Esophagus squamous epithelium (tissue), 5 donors: Measurements from ENCODE around the gene THBS1. TPM values are rescaled to one million over a fixed set of nuclear protein-coding genes. Genes with fewer than 3 reads are reported as not detected.

Experiments used
- DNase-seq: peaks from one replicate; lab custom pipeline; 2025; lab: John Stamatoyannopoulos, UW
- H3K27ac ChIP-seq, 4 donors: fragments of 200-600 bp; sonication (generic); one replicate each; pipeline ENCODE4 v1.5.1; 2016 to 2019; ENCODE audit warnings: mild to moderate bottlenecking in 1 of 4
- H3K27me3 ChIP-seq, 4 donors: fragments of 200-600 bp; sonication (generic); 1 replicate in 3 of 4; 2 replicates in 1 of 4; pipeline versions ENCODE4 v1.5.1 to v1.6.0; 2017 to 2021; ENCODE audit warnings: antibody characterized with exemption in 1 of 4
- H3K36me3 ChIP-seq, 3 donors: fragments of 200-600 bp; sonication (generic); one replicate each; pipeline ENCODE4 v1.5.1; 2016 to 2019
- H3K4me1 ChIP-seq, 3 donors: fragments of 200-600 bp; sonication (generic); one replicate each; pipeline ENCODE4 v1.5.1; 2017 to 2019
- H3K4me3 ChIP-seq, 4 donors: fragments of 200-600 bp; sonication (generic); 1 replicate in 3 of 4; 2 replicates in 1 of 4; pipeline ENCODE4 v1.5.1; 2016 to 2019; ENCODE audit warnings: mild to moderate bottlenecking in 2 of 4, moderate library complexity in 1 of 4
- H3K9me3 ChIP-seq, 3 donors: fragments of 200-600 bp; sonication (generic); one replicate each; pipeline ENCODE4 v1.5.1; 2016 to 2019
- POLR2A ChIP-seq, 4 donors: fragments of 450-650 bp; IDR thresholded peaks; one replicate each; pipeline ENCODE4 v1.6.1; 2017; ENCODE audit warnings: antibody characterized with exemption in 4 of 4, mild to moderate bottlenecking in 4 of 4, moderate library complexity in 3 of 4
- WGBS, 2 donors: methylation state at CpG; one replicate each; pipeline ENCODE4 v1.1.5; 2018; 5-methylcytosine and 5-hydroxymethylcytosine counted together
- intact Hi-C: fragments of 100-400 bp; cut with DNase I; formaldehyde crosslinking; loops from one replicate; pipeline ENCODE4 v1.15.0; 2022
- total RNA-seq, 4 donors: library from RNA; depleted of rRNA; stranded (reverse); fragments of >200 nt; gene quantifications; one replicate each; pipeline ENCODE4 v1.1.0, GENCODE V29; 2016
- TF ChIP-seq, protein P1 (sequence below), 6 experiments: fragments of 450-650 bp in 4 of 6; fragments of 200-600 bp in 2 of 6; sonication (generic) in 2 of 6; IDR thresholded peaks; one replicate each; pipeline ENCODE4 v1.5.1; 2016 to 2019; ENCODE audit warnings: antibody characterized with exemption in 6 of 6, mild to moderate bottlenecking in 4 of 6, moderate library complexity in 4 of 6
- donor health status: DM: yes; HTN: yes; CAD: no.

THBS1 gene
- total RNA-seq, 4 donors from 2014 or later, result 6.3 to 110 (median 63.8) TPM

DNA sequence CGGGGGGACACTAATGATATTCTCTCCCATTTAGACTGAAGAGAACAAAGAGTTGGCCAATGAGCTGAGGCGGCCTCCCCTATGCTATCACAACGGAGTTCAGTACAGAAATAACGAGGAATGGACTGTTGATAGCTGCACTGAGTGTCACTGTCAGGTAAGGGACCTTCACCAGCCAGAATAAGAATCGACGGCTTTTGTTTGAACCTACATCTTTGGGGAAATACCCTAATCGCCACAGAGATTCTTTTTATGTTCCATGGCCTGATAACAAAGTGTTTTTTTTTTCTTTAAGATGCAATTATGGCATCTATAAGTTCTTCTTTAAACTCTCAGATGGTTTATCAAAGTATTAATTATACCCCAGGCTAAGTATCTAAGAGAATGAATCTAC lies 3.4 kb downstream of the THBS1 start:
- H3K27me3 ChIP-seq, result peaks cover 0 to 8% (median 0%) of the 10 kb centered on the region in 4 donors
- H3K4me3 ChIP-seq, result peak overlapping the region in 3 of 4 donors; percentile 57 to 82 (median 69)
- no peaks in the 10 kb centered on the region for H3K9me3 ChIP-seq
- DNase-seq, result no peak
- intact Hi-C loops, result loop anchor here (5.0 to 10.0 kb wide), 3 partner anchors 171 to 767 kb away; no protein-coding TSS in a partner anchor
- H3K36me3 ChIP-seq, result peaks cover 7 to 72% (median 35%) of the 10 kb centered on the region in 3 donors
- peaks cover 7 to 96% (median 27%) of the 10 kb centered on the region in 3 donors for H3K4me1 ChIP-seq
- TF ChIP-seq, protein P1, sequence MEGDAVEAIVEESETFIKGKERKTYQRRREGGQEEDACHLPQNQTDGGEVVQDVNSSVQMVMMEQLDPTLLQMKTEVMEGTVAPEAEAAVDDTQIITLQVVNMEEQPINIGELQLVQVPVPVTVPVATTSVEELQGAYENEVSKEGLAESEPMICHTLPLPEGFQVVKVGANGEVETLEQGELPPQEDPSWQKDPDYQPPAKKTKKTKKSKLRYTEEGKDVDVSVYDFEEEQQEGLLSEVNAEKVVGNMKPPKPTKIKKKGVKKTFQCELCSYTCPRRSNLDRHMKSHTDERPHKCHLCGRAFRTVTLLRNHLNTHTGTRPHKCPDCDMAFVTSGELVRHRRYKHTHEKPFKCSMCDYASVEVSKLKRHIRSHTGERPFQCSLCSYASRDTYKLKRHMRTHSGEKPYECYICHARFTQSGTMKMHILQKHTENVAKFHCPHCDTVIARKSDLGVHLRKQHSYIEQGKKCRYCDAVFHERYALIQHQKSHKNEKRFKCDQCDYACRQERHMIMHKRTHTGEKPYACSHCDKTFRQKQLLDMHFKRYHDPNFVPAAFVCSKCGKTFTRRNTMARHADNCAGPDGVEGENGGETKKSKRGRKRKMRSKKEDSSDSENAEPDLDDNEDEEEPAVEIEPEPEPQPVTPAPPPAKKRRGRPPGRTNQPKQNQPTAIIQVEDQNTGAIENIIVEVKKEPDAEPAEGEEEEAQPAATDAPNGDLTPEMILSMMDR (IDR thresholded peaks at IDR 0.05), result no peak
- TF ChIP-seq POLR2A (IDR thresholded peaks at IDR 0.05), result no peak
- peak overlapping the region in 3 of 4 donors; percentile 92 to 95 (median 92) for H3K27ac ChIP-seq
- 67 to 87% methylated on average over 7 of the region's 7 CpGs for WGBS, 2 donors

DNA sequence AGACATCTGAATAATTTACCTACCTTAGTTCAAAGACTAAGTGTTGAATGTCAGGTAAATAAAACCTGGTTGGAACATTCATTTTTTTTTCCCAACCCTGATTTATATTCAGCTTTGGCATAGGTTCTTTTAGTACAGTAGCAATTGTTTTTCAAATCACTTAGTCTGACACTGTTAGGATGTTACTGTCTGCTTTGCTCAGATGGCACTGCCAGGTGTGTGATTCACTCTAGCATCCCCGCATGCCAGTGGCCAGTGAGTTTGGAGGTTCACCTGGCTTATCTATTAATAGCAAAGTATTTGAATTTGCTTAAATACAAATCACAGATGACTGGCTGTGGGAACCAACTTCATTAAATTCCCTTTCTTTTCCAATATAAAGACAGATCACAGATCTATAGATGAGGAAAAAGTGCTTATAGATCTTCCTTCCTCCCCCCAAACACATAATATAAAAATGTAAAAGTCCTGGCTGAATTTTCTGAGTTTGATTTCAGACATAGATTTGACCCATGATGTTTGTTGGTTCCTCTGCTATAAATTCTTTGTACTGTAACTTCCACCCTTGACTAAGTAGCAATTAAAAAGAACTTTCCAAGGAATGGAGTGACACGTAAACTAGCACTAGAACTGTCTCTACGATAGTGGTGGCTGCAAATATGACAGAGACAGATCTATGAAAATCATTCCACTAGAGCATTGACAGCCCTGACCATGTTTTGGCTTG lies 3.9 kb downstream of the THBS1 start:
- Histone ChIP-seq H3K36me3 (peaks cover 7 to 77% (median 40%) of the 10 kb centered on the region in 3 donors), H3K4me3 (peak overlapping the region in 3 of 4 donors; percentile 5 to 82 (median 69)), H3K27me3 (peaks cover 0 to 8% (median 0%) of the 10 kb centered on the region in 4 donors), H3K9me3 (no peaks in the 10 kb centered on the region), H3K4me1 (peaks cover 7 to 94% (median 29%) of the 10 kb centered on the region in 3 donors), H3K27ac (peak overlapping the region in 3 of 4 donors; percentile 34 to 95 (median 47))
- TF ChIP-seq, protein P1 (IDR thresholded peaks at IDR 0.05), result no peak
- no peak for TF ChIP-seq POLR2A (IDR thresholded peaks at IDR 0.05)
- no peak for DNase-seq
- 58 to 62% methylated on average over 3 of the region's 3 CpGs for WGBS, 2 donors
- intact Hi-C loops, result loop anchor here (5.0 to 10.0 kb wide), 3 partner anchors 170 to 768 kb away; no protein-coding TSS in a partner anchor

DNA sequence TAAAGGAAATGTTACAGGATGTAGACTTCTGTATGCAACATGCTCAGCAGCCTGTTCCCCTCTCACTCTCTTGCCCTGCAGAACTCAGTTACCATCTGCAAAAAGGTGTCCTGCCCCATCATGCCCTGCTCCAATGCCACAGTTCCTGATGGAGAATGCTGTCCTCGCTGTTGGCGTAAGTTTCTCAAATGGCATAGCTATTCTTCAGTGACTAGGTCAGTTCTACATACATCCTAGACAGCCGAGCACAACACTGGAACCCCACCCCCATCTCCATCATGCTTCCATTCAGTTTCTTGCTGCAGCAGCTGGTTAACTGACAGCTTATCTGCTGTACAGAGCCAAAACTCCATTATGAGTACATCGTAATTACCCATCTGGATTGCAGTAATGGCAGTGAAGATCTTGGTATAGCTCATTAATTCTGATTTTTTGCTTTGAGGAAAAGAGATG lies 4.5 kb downstream of the THBS1 start:
- Histone ChIP-seq H3K4me3 (peak overlapping the region in 2 of 4 donors; percentile 69 to 82), H3K4me1 (peaks cover 7 to 89% (median 32%) of the 10 kb centered on the region in 3 donors), H3K27me3 (peaks cover 0 to 7% (median 0%) of the 10 kb centered on the region in 4 donors), H3K27ac (peak overlapping the region in 3 of 4 donors; percentile 34 to 95 (median 47)), H3K36me3 (peaks cover 7 to 83% (median 42%) of the 10 kb centered on the region in 3 donors), H3K9me3 (no peaks in the 10 kb centered on the region)
- 77 to 88% methylated on average over 4 of the region's 4 CpGs for WGBS, 2 donors
- TF ChIP-seq, protein P1 (IDR thresholded peaks at IDR 0.05), result no peak
- no peak for TF ChIP-seq POLR2A (IDR thresholded peaks at IDR 0.05)
- intact Hi-C loops, result loop anchor here (10.0 kb wide), 1 partner anchor 169 kb away; no protein-coding TSS in a partner anchor
- DNase-seq, result no peak

DNA sequence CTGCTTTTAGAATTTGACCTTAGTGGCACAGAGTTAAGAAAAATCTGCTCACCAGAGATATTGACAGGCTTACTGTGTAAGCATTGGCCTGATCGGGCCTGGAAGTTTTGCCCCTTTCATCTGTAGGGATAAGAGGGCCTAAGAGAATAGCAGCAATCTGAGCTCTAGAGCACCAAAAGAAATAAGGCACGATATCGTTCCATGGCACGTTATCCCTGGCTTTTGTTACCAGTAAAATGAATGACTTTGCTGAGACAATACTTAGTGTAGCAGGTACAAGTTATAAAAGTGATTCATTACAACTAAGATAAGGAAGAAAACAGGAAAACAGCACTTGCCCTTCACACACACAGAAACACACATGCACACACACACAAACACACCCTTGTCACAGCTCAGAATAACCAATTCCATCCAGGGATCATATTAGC lies 5.0 kb downstream of the THBS1 start:
- TF ChIP-seq POLR2A (IDR thresholded peaks at IDR 0.05), result no peak
- TF ChIP-seq, protein P1 (IDR thresholded peaks at IDR 0.05), result no peak
- intact Hi-C loops, result loop anchor here (10.0 kb wide), 1 partner anchor 169 kb away; no protein-coding TSS in a partner anchor
- Histone ChIP-seq H3K9me3 (no peaks in the 10 kb centered on the region), H3K27me3 (peaks cover 0 to 3% (median 0%) of the 10 kb centered on the region in 4 donors), H3K4me1 (peaks cover 7 to 84% (median 34%) of the 10 kb centered on the region in 3 donors), H3K27ac (peak overlapping the region in 3 of 4 donors; percentile 34 to 95 (median 47)), H3K4me3 (peak overlapping the region in 1 of 4 donors; percentile 82), H3K36me3 (peaks cover 7 to 88% (median 46%) of the 10 kb centered on the region in 3 donors)
- 69 to 77% methylated on average over 4 of the region's 4 CpGs for WGBS, 2 donors
- DNase-seq, result no peak
